NCI-H446 treated with DMSO at 0.1 percent for 48 hours (cell line): ENCODE measurements around the gene TBC1D5.
"Not testable (repeated sequence)": the region's sequence is repeated elsewhere in the genome, so short reads cannot be mapped to it uniquely, and the experiment has no call there.

Source experiments
- DNase-seq: peaks from one replicate; lab custom pipeline; 2025; lab: John Stamatoyannopoulos, UW

The TBC1D5 gene

DNA sequence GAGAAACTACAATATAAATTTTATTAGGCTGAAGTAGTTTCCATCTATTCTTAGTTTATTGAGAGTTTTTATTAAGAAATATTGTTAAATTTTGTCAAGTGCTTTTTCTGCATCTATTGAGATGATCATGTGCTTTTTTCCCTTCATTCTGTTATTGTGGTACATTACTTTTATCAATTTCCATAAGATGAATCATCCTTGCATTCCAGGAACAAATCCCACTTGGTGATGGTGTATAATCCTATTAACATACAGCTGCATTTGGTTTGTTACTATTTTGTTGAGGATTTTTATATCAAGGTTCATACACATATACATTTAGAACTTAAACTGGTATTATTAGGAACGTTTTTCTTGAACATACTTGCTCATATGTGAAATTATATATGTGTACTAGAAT, 199.8 kb downstream of the TBC1D5 start:
- DNase-seq = no peak

- DNase-seq = no peak
These were observed 203.0 kb downstream of the TBC1D5 start for GRCh38 chr3:17539436-17539835.

GRCh38 chr3:17535274-17535673, 207.2 kb downstream of the TBC1D5 start:
- no peak for DNase-seq

- not testable (repeated sequence) for DNase-seq
These were observed 210.0 kb downstream of the TBC1D5 start for GRCh38 chr3:17532446-17532845.

DNA sequence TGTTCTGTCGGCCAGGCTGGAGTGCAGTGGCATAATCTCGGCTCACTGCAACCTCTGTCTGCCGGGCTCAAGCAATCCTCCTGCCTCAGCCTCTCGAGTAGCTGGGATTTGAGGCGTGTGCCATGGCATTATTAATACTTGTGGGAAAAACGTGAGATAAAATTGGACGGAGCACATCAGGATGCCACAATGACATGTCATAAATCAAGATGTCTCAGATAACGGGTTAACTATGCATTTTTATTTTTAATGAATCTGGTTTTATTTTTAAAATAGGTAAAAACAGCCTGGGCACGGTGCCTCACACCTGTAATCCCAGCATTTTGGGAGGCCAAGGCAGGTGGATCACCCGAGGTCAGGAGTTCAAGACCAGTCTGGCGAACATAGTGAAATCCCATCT, 212.8 kb downstream of the TBC1D5 start:
- DNase-seq = no peak

GRCh38 chr3:17518189-17519059, 224.0 kb downstream of the TBC1D5 start:
- DNase-seq = no peak

DNA sequence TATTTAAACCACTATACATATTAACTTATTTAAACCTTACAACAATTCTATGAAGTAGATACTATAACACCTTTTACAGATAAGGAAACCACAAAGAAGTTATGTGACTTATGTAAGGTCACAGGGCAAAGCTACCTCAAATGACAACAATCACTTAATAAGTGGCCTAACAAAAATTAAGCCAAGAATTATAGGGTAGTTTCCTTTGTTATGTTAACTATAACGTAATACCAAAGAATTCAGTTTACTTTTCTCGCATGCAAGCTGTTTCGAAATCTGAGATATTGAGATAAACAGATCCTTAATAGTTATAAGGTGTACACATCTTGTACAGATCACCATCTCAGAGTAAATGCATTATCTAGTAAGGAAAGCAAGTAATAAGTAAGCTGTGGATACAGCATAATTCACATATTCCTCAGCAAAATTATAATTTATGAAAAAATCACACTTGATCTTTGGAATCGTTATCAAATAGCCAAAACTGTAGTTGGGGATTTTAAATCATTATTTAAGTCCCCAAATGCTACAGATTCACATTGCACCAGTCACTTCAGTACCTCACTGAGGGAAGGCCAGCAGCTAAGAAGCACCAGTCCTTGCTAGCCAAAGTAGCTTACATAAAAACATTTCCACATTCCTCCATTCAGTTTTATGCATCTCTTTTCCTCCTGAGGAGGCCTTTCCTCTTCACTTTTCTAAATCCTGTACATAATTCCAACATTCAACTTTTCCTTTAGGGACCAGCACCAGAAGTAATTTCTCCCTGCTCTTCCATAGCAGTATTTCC, 226.8 kb downstream of the TBC1D5 start:
- DNase-seq = no peak

- no peak for DNase-seq
These were observed 227.8 kb downstream of the TBC1D5 start for GRCh38 chr3:17514597-17514996.

DNA sequence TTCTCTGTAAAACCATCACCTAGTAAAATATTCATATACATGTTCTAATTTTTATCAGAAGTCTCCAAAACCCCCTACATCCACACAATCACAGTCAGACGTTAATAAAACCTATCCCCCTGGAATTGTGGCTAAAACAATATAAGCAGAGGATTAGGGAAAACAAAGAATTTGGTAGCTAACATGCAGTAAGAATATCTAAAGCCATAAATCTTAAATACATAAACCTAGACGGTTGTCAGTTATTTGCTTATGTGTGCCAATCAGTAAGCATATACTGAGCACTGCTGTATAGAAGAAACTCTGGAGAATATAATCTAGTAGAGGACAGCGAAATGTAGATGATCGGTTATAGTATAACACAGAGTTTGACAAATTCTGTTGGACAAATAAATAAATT, 232.2 kb downstream of the TBC1D5 start:
- no peak for DNase-seq

DNA sequence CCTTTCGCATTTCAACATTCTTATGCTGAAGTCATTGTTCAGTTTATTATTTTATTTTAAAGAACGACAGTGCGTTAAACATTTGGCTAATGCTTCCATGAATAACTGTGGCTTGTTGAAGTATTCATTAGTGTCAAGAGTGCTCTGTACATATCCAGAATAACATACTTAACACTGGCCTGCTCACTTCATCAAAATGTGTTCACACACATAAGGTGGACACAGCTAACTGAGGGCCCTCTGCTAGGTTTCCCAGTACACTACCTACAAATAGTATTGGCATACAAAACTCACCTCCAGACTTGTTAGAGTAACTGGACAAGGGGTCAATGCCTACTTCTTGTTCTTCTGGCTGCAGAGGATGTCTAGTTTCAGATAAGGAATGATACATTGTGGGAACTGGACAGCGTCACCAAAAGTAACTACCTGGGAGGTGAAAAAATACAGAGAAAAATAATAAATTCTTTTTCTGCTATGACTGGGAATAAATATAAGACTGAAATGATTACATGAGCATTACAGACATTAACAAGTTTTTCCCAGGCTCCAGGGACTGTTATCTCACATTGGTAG, 234.2 kb downstream of the TBC1D5 start:
- DNase-seq = no peak

DNA sequence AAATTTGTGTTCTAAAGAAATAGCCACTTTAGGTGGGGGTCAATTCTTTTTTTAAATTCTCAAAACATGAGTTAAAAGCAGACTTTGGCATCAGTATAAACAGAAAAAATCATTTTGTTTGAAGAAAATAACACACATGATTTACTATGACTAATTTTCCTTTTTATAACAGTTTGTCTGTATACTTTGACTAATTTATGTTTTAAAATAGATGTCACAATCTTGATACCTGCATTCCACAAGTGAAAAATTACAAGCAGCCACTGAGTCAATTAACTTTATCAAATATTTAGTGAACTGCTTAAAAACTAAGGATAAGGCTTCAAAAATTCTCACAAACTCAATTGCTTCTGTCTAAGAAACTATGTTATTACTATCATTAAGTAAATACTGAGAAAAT, 235.0 kb downstream of the TBC1D5 start:
- DNase-seq = no peak

DNA sequence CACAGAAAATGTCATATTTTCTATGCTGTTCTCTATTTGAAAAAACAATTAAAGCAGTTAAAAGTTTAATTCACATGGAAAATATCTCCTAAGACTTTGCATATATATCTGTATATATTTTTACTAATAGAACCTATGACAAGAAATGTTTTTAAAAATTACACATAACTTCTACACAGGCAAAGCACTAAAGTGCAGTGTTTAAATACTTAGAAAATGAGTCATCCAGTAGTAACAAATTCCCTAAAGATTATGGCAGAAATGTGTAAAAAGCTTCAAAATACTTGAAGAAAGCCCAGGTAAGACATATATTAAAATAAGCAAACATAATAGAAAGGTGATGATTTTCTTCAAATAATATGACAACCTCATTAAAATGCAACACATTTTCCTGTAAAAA, 236.6 kb downstream of the TBC1D5 start:
- no peak for DNase-seq

DNA sequence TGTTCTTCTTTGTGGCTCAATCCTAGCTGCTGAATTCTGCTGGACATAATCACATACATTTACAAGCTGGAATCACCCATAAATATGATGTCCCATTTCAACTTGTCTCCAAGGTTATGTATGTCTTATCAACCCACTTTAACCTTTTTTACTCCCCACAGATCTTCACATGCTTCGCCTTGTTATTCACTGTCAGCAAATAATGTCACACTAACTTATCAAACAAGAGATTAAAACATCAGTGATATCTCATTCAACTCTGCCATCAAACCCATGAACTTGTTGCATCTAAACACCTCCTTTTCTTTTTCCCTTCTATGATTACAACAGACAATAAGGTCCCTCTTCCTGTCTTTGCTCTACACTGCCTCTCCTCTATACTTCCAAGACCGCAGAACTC, 240.7 kb downstream of the TBC1D5 start:
- no peak for DNase-seq

- DNase-seq = no peak
These were observed 241.8 kb downstream of the TBC1D5 start for GRCh38 chr3:17500618-17501017.

GRCh38 chr3:17494117-17494809, 248.2 kb downstream of the TBC1D5 start:
- DNase-seq = peak; percentile 67

- no peak for DNase-seq
These were observed 250.8 kb downstream of the TBC1D5 start for GRCh38 chr3:17491601-17492000.

DNA sequence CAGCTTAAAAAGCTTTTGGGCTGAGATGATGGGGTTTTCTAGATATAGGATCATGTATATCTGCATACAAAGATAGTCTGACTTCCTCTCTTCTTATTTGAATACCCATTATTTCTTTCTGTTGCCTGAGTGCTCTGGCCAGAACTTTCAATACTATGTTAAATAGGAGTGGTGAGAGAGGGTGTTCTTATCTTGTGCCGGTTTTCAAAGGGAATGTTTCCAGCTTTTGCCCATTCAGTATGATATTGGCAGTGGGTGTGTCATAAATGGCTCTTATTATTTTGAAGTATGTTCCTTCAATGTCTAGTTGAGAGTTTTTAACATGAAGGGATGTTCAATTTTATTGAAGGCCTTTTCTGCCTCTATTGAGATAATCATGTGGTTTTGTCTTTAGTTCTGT, 251.2 kb downstream of the TBC1D5 start:
- not testable (repeated sequence) for DNase-seq

- no peak for DNase-seq
These were observed 253.3 kb downstream of the TBC1D5 start for GRCh38 chr3:17489139-17489538.

DNA sequence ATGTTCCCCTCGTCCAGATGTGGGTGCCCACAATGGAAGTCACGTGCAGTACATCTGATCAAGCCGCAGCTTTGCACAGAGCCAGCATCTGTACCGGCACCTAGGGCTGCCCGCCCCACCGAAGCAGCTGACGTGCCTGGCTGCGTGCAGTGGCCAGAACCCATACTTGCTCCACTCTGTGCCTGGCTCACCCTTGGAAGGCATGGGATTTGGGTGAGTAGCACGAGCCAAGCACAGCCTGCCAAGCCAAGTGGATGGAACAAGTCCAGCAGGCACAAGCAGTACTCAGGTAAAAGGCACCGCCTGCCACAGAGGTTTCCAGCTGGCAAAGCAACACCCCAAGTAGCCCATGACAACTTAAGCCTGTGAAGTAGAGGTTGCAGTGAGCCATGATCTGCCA, 261.3 kb downstream of the TBC1D5 start:
- peak; percentile 12 for DNase-seq

DNA sequence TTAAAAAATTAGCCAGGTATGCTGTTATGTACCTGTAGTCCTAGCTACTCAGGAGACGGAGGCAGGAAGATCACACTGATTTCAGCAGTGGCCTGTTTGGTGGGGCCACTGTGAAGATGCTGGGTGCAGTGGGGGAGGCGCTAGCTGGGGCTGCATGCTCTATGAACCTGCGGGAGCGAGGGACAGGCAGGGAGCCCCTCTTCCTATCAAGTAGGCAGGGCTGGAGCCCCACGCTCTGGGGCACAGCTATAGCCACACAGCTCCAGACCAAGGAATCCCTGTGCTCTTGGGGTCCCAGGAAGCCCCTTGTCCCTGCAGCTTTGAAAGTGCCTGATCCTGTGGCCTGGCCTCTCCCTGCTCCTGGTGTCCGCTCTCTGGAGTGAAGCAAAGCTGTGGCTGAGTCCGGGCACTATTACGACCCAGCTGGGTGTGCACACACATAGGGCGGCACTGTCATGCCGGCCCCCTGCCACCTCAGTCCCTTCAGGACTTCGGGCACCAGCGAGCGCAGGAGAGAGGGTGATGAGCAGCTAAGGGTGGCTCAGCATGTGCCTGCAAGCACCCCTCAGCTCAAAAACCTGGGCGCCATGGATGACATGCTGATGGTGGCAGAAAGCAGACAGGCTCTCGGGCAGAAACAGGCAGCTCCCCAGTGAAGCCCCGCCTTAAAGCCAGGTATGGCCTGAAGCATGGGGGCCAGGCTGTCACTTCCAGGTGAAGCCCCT, 262.6 kb downstream of the TBC1D5 start:
- no peak for DNase-seq

GRCh38 chr3:17478673-17479072, 263.8 kb downstream of the TBC1D5 start:
- no peak for DNase-seq

GRCh38 chr3:17473761-17474160, 268.7 kb downstream of the TBC1D5 start:
- no peak for DNase-seq
